ENCODE results near the gene DPH7. TPM values are rescaled to one million over a fixed set of nuclear protein-coding genes. Genes with fewer than 3 reads are reported as not detected.
"Not testable (repeated sequence)": the region's sequence is repeated elsewhere in the genome, so short reads cannot be mapped to it uniquely, and the experiment has no call there.

The DPH7 gene
- total RNA-seq, 4 donors from 2014 or later = 17.6 to 43.6 (median 27.8) TPM

GRCh38 chr9:137602661-137603060 is 23.9 kb upstream of the DPH7 start:
- Histone ChIP-seq H3K27ac (no peak overlapping the region), H3K36me3 (no peaks in the 10 kb centered on the region), H3K9me3 (no peaks in the 10 kb centered on the region), H3K27me3 (no peaks in the 10 kb centered on the region), H3K4me1 (peaks cover 0 to 36% (median 20%) of the 10 kb centered on the region in 3 donors), H3K4me3 (no peak overlapping the region)
- ATAC-seq = no peak
- 5 to 8% methylated on average over 2 of the region's 3 CpGs for WGBS, 2 donors (ENCODE audit: low coverage in 1 of 2)
- TF ChIP-seq POLR2A (IDR thresholded peaks at IDR 0.05) (no peak), EP300 (IDR thresholded peaks at IDR 0.05) (no peak), CTCF (IDR thresholded peaks at IDR 0.05) (no peak), POLR2AphosphoS5 (IDR thresholded peaks at IDR 0.05) (no peak)

GRCh38 chr9:137598943-137599342 is 20.2 kb upstream of the DPH7 start:
- H3K27ac ChIP-seq = no peak overlapping the region
- ATAC-seq = no peak
- no peaks in the 10 kb centered on the region for H3K9me3 ChIP-seq
- peaks cover 0 to 4% (median 0%) of the 10 kb centered on the region in 3 donors for H3K4me1 ChIP-seq
- WGBS, 2 donors (ENCODE audit: low coverage in 1 of 2) = 66 to 72% methylated on average over 6 of the region's 8 CpGs
- H3K36me3 ChIP-seq = no peaks in the 10 kb centered on the region
- no peak overlapping the region for H3K4me3 ChIP-seq
- TF ChIP-seq CTCF (IDR thresholded peaks at IDR 0.05) = no peak
- TF ChIP-seq POLR2AphosphoS5 (IDR thresholded peaks at IDR 0.05) = no peak
- no peak for TF ChIP-seq EP300 (IDR thresholded peaks at IDR 0.05)
- TF ChIP-seq POLR2A (IDR thresholded peaks at IDR 0.05) = no peak
- no peaks in the 10 kb centered on the region for H3K27me3 ChIP-seq

GRCh38 chr9:137596577-137596976 is 17.9 kb upstream of the DPH7 start:
- not testable (repeated sequence) for H3K36me3 ChIP-seq, H3K4me1 ChIP-seq, H3K27ac ChIP-seq, H3K4me3 ChIP-seq, H3K27me3 ChIP-seq, ATAC-seq, H3K9me3 ChIP-seq
- WGBS, 2 donors (ENCODE audit: low coverage in 1 of 2) = 96 to 100% methylated on average over 2 of the region's 7 CpGs

DNA sequence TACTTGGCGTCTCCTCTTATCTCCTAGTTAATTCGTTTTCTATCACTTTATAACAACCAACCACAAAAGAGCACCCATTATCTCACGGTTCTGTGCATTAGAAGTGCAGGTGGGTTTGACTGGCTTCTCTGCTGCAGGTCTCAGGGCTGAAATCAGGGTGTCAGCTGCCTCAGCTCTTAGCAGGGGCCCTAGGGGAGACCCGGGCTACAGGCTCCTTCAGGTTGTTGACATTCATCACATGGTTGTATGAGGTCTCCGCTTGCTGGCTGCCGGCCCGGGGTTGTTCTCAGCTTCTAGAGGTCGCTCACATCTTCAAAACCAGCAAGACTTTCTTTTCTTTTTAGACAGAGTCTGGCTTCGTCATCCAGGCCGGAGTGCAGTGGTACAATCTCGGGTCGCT is 14.5 kb upstream of the DPH7 start:
- no peak overlapping the region for H3K27ac ChIP-seq
- no peaks in the 10 kb centered on the region for H3K9me3 ChIP-seq
- 64 to 75% methylated on average over 8 to 12 of the region's 12 CpGs for WGBS, 2 donors (ENCODE audit: low coverage in 1 of 2)
- no peaks in the 10 kb centered on the region for H3K27me3 ChIP-seq
- peaks cover 0 to 27% (median 6%) of the 10 kb centered on the region in 3 donors for H3K4me1 ChIP-seq
- TF ChIP-seq POLR2AphosphoS5 (IDR thresholded peaks at IDR 0.05) (no peak), CTCF (IDR thresholded peaks at IDR 0.05) (no peak), EP300 (IDR thresholded peaks at IDR 0.05) (no peak), POLR2A (IDR thresholded peaks at IDR 0.05) (no peak)
- H3K36me3 ChIP-seq = peaks cover 0 to 5% of the 10 kb centered on the region in 2 donors
- H3K4me3 ChIP-seq = no peak overlapping the region
- ATAC-seq = no peak

- Histone ChIP-seq H3K4me3 (no peak overlapping the region), H3K9me3 (no peaks in the 10 kb centered on the region), H3K36me3 (peaks cover 0 to 9% of the 10 kb centered on the region in 2 donors), H3K4me1 (peaks cover 0 to 31% (median 6%) of the 10 kb centered on the region in 3 donors), H3K27ac (no peak overlapping the region), H3K27me3 (no peaks in the 10 kb centered on the region)
- TF ChIP-seq CTCF (IDR thresholded peaks at IDR 0.05) (no peak), EP300 (IDR thresholded peaks at IDR 0.05) (no peak), POLR2AphosphoS5 (IDR thresholded peaks at IDR 0.05) (no peak), POLR2A (IDR thresholded peaks at IDR 0.05) (no peak)
- no peak for ATAC-seq
- WGBS, 2 donors (ENCODE audit: low coverage in 1 of 2) = 63 to 72% methylated on average over 2 to 3 of the region's 7 CpGs
These were observed 14.0 kb upstream of the DPH7 start for GRCh38 chr9:137592767-137593166.

All from gastroesophageal sphincter (tissue), 4 donors.